Left ventricle myocardium superior (tissue), 1 donor: Measurements from ENCODE around the gene ATXN7L3. TPM values are rescaled to one million over a fixed set of nuclear protein-coding genes. Genes with fewer than 3 reads are reported as not detected.

ENCODE experiments used
- ATAC-seq: fragments of 200-7000 bp; cut with Tn5 transposase; one replicate; pipeline ENCODE4 v1.9.1; 2020; ENCODE audit warnings: mild to moderate bottlenecking, moderate library complexity
- DNase-seq: peaks from one replicate; pipeline ENCODE4 v3.0.0-alpha.2; 2020
- intact Hi-C: fragments of 100-400 bp; cut with micrococcal nuclease; formaldehyde crosslinking; loops from one replicate; pipeline ENCODE4 v1.11.0; 2022
- total RNA-seq: library from RNA; stranded (reverse); fragmentation: NEBNext Ultra II Directional; extraction: Animal tissue kit (Norgen Biotek cat#: 25700); gene quantifications from one replicate; pipeline ENCODE4 v1.2.1, GENCODE V29; 2021
- donor health status: DM: no; HTN: yes; CAD: no; lungs with severe emphysema.

Gene ATXN7L3
- total RNA-seq, 1 donor from 2014 or later, result 36.0 TPM

GRCh38 chr17:44205962-44206824 is 6.5 kb upstream of the ATXN7L3 start:
- no peak for DNase-seq
- intact Hi-C loops, result no loop called here
- ATAC-seq, result no peak

GRCh38 chr17:44204441-44204882 is 4.8 kb upstream of the ATXN7L3 start:
- intact Hi-C loops, result no loop called here
- ATAC-seq (no peak), DNase-seq (no peak)

- no peak for DNase-seq
- intact Hi-C loops, result no loop called here
- ATAC-seq, result no peak
These were observed 4.2 kb upstream of the ATXN7L3 start for GRCh38 chr17:44203731-44204440.

GRCh38 chr17:44202756-44203155 is 3.1 kb upstream of the ATXN7L3 start:
- DNase-seq (no peak), ATAC-seq (no peak)
- intact Hi-C loops, result no loop called here

- ATAC-seq, result peak; percentile 1
- intact Hi-C loops, result no loop called here
- DNase-seq, result no peak
These were observed 933 bp upstream of the ATXN7L3 start for GRCh38 chr17:44200478-44201155.

- ATAC-seq, result peak; percentile 43
- peak; percentile 79 for DNase-seq
- intact Hi-C loops, result no loop called here
These were observed 747 bp downstream of the ATXN7L3 start for GRCh38 chr17:44198721-44199552.

GRCh38 chr17:44197980-44198720 is 1.5 kb downstream of the ATXN7L3 start:
- ATAC-seq (no peak), DNase-seq (no peak)
- intact Hi-C loops, result no loop called here

GRCh38 chr17:44197107-44197506 is 2.6 kb downstream of the ATXN7L3 start:
- ATAC-seq, result no peak
- no peak for DNase-seq
- intact Hi-C loops, result no loop called here

GRCh38 chr17:44193326-44194084 is 6.2 kb downstream of the ATXN7L3 start:
- DNase-seq, result no peak
- ATAC-seq, result no peak
- intact Hi-C loops, result no loop called here

- ATAC-seq (no peak), DNase-seq (no peak)
- intact Hi-C loops, result no loop called here
These were observed 6.9 kb downstream of the ATXN7L3 start for GRCh38 chr17:44192750-44193149.

GRCh38 chr17:44191941-44192496 is 7.7 kb downstream of the ATXN7L3 start:
- intact Hi-C loops, result no loop called here
- ATAC-seq (peak; percentile 10), DNase-seq (no peak)

GRCh38 chr17:44191369-44191768 is 8.3 kb downstream of the ATXN7L3 start:
- DNase-seq, result no peak
- no peak for ATAC-seq
- intact Hi-C loops, result no loop called here

- intact Hi-C loops, result no loop called here
- DNase-seq (no peak), ATAC-seq (no peak)
These were observed 9.2 kb downstream of the ATXN7L3 start for GRCh38 chr17:44190481-44190880.

- DNase-seq (no peak), ATAC-seq (no peak)
- intact Hi-C loops, result no loop called here
These were observed 10.9 kb downstream of the ATXN7L3 start for GRCh38 chr17:44188576-44189403.

GRCh38 chr17:44187131-44187899 is 12.4 kb downstream of the ATXN7L3 start:
- DNase-seq (no peak), ATAC-seq (peak; percentile 75)
- intact Hi-C loops, result no loop called here
